ENCODE data around the gene MAGEC3.
"Not testable (repeated sequence)": the region's sequence is repeated elsewhere in the genome, so short reads cannot be mapped to it uniquely, and the experiment has no call there.

Gene MAGEC3, protein sequence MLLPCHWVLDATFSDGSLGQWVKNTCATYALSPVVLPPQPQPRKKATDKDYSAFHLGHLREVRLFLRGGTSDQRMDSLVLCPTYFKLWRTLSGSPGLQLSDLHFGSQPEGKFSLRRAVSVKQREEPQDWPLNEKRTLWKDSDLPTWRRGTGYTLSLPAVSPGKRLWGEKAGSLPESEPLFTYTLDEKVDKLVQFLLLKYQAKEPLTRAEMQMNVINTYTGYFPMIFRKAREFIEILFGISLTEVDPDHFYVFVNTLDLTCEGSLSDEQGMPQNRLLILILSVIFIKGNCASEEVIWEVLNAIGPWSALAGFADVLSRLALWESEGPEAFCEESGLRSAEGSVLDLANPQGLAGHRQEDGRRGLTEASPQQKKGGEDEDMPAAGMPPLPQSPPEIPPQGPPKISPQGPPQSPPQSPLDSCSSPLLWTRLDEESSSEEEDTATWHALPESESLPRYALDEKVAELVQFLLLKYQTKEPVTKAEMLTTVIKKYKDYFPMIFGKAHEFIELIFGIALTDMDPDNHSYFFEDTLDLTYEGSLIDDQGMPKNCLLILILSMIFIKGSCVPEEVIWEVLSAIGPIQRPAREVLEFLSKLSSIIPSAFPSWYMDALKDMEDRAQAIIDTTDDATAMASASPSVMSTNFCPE

GRCh38 chrX:141838016-141838415 lies at the start of gene MAGEC3:
MAGEC3 (plus strand) TSS chrX:141838316; CDS start chrX:141838316, 0 bp downstream.
- DNase-seq = no peak

DNA sequence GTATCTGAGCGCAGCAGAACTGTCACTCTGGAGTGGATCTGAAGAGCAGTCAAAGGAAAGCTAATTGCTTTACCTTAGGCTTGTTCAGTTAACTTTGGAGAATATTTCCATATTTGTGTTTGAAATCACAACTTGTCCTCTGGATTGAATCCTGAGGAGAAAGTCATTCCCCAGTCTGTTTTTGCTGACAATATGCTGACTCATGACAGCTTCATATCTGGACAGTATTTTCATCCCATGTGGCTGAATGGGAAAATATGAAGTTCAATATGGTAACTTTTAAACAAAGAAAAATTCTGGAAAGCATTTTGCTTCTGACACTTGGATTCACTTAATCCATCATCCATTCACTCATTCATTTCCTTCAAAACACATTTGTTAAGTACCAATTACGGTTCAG lies 46.3 kb upstream of the MAGEC3 start:
- DNase-seq = no peak

- no peak for DNase-seq
Observed at GRCh38 chrX:141811438-141811837, 26.7 kb upstream of the MAGEC3 start.

DNA sequence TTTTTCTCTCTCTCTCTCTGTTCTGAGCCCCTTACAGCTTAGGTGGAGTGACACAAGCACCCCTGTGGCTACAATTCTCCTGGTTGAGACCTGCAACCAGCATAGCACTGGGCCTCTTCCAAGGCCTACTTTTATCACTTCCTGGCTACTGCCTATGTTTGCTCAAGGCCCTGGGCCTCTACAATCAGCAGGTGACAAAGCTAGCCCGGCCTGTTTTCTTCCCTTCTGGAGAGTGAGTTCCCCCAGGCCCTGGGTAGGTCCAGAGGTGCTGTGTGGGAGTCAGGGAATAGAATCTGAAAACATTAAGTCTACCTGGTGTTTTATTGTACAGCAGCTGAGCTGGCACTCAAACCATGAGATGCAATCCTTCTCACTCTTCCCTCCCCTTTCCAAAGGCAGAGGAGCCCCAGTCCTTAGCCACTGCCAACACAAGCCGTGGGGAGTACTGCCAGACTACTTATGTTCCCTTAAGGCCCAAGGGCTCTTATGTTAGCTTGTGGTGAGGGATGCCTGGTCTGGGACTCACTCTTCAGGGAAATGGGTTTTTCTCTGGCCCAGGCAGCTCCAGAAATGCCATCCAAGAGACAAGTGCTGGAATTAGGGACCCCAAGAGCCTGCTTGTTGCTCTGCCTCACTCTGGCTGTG lies 23.8 kb upstream of the MAGEC3 start:
- DNase-seq = no peak

GRCh38 chrX:141815904-141816303 lies 22.2 kb upstream of the MAGEC3 start:
- DNase-seq = no peak

DNA sequence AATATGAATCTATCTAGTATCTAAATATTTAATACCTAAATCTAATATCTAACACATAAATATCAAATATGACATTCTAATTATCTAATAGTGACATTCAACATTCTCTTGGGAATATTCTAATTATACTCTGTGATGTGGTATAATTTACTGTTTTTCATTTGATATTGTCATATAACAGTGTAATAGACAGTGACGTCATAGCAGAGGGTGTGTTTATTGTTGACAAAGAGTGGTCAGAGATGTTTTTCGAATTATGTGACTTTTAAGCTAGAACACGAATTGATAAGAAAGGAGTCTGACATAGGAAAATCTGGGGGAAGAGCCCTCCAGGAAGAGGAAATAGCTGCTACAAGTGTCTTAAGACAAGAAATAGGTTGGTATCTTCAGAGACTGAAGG lies 5.9 kb upstream of the MAGEC3 start:
- DNase-seq = no peak

- DNase-seq = no peak
Observed at GRCh38 chrX:141839856-141840255, 1.7 kb downstream of the MAGEC3 start.

- no peak for DNase-seq
Observed at GRCh38 chrX:141857479-141857878, 19.4 kb downstream of the MAGEC3 start.

DNA sequence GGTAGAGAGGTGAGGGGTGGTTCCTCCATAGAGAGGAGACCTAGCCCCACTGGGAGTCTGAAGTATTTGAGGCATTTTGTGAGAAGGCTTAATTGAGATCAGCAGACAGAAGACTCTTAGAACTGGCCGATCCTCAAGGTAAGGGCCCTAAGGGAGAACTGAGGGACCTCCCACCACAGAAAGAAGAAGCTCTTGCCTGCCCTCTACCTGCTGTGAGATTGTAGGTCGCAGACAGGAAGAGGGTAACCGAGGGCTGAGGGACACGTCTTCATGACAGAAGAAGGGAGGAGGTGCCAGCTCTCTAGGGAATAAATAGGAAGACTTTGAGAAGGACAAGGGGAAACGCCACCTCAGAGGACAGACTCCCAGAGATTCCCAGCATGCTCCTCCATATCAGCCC lies 41.5 kb downstream of the MAGEC3 start:
- no peak for DNase-seq

GRCh38 chrX:141888811-141889210 lies 50.7 kb downstream of the MAGEC3 start:
- not testable (repeated sequence) for DNase-seq

DNA sequence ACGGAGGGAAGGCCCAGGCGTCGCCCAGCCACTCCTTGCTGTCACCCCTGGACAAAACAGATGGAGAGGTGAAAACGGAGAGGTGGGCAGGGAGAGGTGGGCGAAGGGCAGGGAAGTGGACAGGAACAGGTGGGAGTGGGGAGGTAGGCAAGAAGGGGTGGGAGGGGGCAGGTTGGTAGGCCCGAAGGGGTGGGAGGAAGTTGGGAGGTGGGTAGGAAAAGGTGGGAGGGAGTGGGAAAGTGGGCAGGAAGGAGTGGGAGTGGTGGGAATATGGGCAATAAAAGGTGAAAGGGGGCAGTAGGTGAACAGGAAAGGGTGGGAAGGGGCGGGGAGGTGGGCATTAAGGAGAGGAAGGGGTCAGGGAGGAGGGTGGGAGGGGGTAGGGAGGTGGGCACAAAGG lies 56.6 kb downstream of the MAGEC3 start:
- no peak for DNase-seq

DNA sequence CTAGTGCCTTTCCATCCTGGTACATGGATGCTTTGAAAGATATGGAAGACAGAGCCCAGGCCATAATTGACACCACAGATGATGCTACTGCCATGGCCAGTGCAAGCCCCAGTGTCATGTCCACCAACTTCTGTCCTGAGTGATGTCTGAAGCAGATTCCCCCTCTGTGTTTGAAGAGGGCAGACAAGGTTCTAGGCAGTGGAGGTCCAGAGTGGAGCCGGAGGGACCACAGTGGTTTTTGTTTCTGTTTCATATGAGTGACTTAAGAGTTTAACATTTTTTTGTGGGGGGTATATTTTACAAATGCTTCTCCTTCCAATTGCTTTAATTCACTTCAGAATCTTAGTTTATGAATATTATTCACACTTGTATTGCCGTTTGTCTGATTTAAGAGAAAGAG lies 59.6 kb downstream of the MAGEC3 start:
- no peak for DNase-seq

DNA sequence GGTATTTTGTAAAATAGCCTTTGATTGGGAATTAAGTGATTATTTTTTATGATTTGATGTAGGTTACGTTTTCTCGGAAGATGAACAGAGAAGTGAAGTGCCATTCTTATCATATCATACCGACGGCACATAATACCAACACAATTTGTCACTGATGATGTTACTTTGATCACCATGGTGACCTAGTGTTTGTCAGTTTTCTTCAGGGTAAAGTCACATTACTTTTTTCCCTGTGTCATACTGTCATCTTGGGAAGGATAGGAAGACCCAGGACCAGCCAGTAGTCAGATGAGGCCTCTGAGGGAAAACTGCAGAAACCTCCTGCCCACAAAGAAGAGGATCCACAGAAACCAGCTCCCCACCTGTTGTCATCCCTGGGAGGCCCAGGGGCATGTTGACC lies 64.2 kb downstream of the MAGEC3 start:
- no peak for DNase-seq

GRCh38 chrX:141903400-141904155 lies 65.5 kb downstream of the MAGEC3 start, which contains the start of gene MAGEC1:
MAGEC1 (plus strand) TSS chrX:141903894; CDS start chrX:141905073, 1,179 bp downstream.
- DNase-seq = no peak

DNA sequence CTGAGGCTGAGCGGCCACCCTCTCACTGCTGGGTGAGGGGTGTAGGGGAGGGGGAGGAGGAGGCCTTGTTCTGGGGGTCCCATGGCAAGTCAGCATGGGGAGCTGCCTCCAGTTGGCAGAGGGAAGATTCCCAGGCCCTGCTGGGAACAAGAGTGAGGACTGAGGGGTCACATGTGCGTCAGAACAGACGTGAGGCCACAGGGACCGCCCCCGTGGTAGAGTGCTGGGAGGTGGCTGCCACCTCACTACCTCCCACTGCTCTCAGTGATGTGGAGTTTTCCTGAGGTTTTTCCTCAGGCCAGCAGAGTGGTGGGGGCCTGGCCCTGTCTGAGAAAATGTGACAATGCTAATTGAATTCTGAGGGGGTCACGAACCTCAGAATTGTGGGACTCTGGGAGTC lies 66.1 kb downstream of the MAGEC3 start:
- no peak for DNase-seq

DNA sequence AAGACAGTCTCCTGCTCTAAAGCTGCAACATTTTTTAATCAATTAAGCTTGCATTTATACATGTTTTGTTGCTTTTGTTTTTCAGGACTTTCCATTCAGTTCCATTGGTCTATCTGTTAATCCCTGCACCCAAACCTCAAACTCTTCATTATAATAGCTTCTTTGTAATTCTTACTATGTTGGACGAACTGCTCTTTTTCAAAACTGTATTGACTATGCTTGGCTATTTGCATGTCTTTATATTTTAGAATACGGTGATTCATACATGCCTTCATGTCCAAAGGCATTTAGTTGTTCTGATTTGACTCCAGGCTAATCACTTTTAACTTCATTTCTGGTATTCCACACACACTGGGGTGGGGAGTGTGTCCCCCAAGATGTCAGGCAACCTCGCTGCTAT lies 79.7 kb downstream of the MAGEC3 start:
- DNase-seq = no peak

DNA sequence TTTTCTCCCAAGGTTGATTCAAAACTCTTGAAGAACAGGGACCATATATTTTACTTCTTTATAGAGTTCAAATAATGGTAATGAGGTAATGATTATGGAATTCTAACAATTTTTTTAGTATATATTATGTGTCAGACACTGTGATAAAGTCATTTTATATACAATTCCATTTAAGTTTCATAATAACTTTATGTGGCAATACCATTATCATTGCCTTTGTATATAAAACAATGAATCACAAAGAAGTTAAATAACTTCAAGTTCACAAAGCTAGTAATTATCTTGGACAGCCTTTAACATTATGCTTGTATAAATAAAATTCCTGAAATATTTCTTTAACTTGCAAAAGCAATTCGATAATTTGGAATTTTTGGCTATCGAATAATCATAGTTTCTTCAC lies 86.2 kb downstream of the MAGEC3 start:
- DNase-seq = no peak

GRCh38 chrX:141928432-141928831 lies 90.3 kb downstream of the MAGEC3 start:
- no peak for DNase-seq

- DNase-seq = no peak
Observed at GRCh38 chrX:141934059-141934641, 96.0 kb downstream of the MAGEC3 start.

DNA sequence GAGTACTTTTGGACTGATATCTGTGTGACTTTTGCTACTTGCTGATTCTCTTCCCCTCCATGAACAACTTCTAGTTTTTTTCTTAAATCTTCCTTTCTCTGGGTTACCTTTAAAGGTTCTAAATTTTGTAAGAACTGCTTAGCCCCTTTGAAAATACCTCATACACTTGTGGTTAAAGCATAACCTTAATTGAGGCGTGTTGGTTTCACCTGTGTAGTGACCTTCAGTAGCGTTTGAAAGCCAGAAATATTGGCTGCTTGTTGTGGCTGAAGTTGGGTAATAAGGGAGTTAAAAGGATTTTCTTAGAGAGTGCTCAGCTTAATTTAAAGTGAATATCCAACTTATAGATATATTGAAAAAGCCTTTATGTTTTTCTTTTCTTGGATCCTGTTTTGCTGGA lies 97.5 kb downstream of the MAGEC3 start:
- no peak for DNase-seq

DNA sequence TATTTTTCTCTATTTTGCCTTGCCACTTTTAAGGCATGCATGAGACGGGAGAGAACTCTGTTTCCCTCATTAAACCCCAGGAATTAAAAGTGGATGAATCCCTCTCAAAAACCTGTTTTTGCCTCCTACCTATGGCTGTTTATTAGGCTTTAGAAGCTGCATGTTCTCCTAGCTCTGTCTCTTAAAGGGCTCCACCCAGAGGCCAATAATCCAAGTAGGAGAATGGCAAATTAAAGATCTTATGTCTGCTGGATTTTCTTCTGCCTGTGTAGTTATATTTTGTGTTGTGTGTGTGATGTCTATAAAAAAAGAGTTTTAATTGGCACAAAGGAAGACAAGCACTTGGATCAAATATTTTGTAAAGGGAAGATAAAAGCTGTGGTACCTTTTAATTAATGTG lies 98.0 kb downstream of the MAGEC3 start:
- DNase-seq = no peak

- no peak for DNase-seq
Observed at GRCh38 chrX:141941234-141941633, 103.1 kb downstream of the MAGEC3 start.

DNA sequence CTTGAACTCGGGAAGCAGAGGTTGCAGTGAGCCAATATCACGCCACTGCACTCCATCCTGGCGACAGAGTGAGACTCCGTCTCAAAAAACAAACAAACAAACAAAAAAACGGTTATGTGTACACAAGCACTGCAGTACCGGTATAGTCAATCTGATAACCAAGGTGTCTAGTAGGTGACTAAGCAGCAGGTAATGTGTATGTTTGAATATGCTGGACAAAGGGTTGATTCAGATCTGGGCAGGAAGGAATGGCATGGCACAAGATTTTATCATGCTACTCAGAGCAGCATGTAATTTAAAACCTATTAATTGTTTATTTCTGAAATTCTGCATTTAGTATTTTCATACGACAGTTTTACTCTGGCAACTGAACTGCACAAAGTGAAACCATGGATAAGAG lies 107.3 kb downstream of the MAGEC3 start:
- no peak for DNase-seq

Measured in NCI-H1417 treated with DMSO at 0.1 percent for 48 hours (cell line).